ENCODE measurements around the gene CCDC78. TPM values are rescaled to one million over a fixed set of nuclear protein-coding genes. Genes with fewer than 3 reads are reported as not detected.
"Not testable (repeated sequence)": the region's sequence is repeated elsewhere in the genome, so short reads cannot be mapped to it uniquely, and the experiment has no call there.

CCDC78 gene
- total RNA-seq, 1 donor from 2014 or later, result 0.49 TPM

DNA sequence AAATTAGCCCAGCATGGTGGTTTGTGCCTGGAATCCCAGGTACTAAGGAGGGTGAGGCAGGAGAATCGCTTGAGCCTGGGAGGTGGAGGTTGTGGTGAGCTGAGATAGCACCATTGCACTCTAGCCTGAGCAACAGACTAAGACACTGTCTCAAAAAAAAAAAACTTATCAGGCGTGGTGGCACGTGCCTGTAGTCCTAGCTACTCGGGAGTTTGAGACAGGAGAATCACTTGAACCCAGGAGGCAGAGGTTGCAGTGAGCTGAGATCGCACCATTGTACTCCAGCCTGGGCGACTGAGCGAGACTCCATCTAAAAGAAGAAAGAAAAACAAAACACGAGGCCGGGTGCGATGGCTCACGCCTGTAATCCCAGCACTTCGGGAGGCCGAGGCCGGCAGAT is 16.7 kb upstream of the CCDC78 start:
- ATAC-seq; intact Hi-C loops (cut with DNase I): not testable (repeated sequence)
- DNase-seq (ENCODE audit: missing footprints), result peak; percentile 17

- intact Hi-C loops (cut with DNase I), result loop anchor here (2.0 kb wide), 1 partner anchor 27 kb away; the partner anchor contains the start of gene METRN
Observed at GRCh38 chr16:741986-742629, 15.9 kb upstream of the CCDC78 start.

DNA sequence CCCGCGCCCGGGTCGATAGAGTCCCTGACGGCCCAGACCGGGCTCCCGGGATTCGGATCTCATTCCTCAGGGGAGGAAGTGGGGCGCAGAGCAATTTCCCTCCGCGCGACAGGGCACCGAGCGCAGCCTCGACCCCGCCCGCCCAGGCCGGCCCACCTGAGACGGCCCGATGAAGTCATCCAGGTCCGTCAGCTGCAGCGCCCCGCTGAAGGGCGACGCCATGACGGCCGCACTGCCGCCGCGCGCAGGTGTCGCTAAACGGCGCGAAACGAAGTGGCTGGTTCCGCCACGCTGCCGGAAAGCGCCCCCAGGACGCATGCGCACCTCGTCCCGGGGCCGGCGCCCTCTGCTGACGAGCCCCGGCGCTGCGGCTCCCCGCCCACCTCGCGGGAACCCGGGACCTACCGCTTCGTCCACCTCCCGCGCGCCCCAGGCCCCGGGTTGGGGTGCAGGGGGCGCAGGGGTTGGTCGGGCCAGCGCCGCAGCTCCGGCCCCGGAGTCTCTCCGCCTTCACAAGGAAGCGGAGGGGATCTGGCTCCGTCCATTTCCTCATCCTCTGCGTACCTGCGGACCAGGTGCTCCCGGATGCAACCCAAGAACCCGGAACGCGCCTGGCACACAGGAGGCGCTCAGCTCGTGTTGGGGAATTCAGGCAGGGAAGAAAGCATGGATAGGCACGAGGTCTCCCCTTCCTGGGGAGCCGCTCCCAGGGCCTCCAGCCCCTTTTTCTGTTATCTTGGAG is 14.7 kb upstream of the CCDC78 start, which contains the start of gene CIAO3:
CIAO3 (minus strand) TSS at position 234 of the 742 bp plus-strand sequence; CDS start at position 222, 12 bp downstream.
- peak; percentile 95 for DNase-seq (ENCODE audit: missing footprints)
- intact Hi-C loops (cut with DNase I), result loop anchor here (2.0 kb wide), 1 partner anchor 26 kb away; the partner anchor contains the start of gene METRN

More at GRCh38 chr16:741986-742629, 15.9 kb upstream of the CCDC78 start:
- DNase-seq (ENCODE audit: missing footprints) (peak; percentile 54), ATAC-seq (no peak)

DNA sequence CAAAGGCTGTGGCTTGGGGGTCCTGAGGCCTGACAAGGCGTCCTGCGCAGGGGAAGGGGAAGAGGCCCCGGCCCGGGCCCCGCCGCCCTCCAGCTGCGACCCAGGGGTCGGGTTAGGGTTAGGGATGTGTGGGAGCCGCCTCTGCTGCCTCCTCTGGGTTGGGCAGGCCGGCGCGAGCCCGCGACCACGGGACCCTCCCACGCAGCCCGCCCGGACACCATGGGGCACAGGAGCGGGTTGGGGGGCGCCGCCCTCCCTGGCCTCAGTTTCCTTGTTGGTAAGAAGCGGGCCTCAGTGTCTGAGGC is 14.2 kb upstream of the CCDC78 start:
- DNase-seq (ENCODE audit: missing footprints) (no peak), ATAC-seq (peak; percentile 14)
- intact Hi-C loops (cut with DNase I), result loop anchor here (2.0 kb wide), 1 partner anchor 26 kb away; the partner anchor contains the start of gene METRN

More for the DNA sequence above, 14.7 kb upstream of the CCDC78 start, which contains the start of gene CIAO3:
- ATAC-seq, result peak; percentile 91

- ATAC-seq (no peak), DNase-seq (ENCODE audit: missing footprints) (peak; percentile 47)
- intact Hi-C loops (cut with DNase I), result loop anchor here (2.0 kb wide), 1 partner anchor 25 kb away; the partner anchor contains the start of gene METRN
Observed at GRCh38 chr16:739560-740458, 13.6 kb upstream of the CCDC78 start.

- intact Hi-C loops (cut with DNase I), result no loop called here
- ATAC-seq, result no peak
Observed at GRCh38 chr16:736936-737481, 10.8 kb upstream of the CCDC78 start.

DNA sequence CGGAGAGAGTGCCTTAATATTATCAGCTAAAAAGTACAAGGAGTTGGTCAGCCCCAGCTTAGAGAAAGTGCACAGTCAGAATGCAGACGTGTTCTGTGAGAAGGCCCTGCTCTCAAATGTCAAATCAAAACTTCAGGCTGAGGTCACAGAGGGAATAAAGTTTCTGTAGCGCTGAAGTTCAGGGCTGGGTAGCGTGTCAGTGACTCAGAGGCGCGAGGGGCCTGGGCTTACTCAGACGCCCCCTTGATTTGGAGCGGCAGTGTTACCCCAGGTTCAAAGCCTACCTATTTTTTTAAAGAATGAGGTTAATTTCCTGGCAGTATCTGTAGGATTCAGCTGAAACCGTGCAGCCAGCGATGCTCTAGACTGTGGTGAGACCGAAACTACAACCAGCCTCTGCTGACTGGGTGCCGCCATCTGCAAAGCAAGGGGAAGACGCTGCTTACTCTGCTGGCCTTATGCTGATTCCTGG is 9.8 kb upstream of the CCDC78 start:
- ATAC-seq, result no peak
- DNase-seq (ENCODE audit: missing footprints), result peak; percentile 17
- intact Hi-C loops (cut with DNase I), result no loop called here

More at GRCh38 chr16:736936-737481, 10.8 kb upstream of the CCDC78 start:
- peak; percentile 16 for DNase-seq (ENCODE audit: missing footprints)

- DNase-seq (ENCODE audit: missing footprints) (peak; percentile 42), ATAC-seq (no peak)
- intact Hi-C loops (cut with DNase I), result no loop called here
Observed at GRCh38 chr16:734981-735881, 9.0 kb upstream of the CCDC78 start.

- intact Hi-C loops (cut with DNase I), result no loop called here
- ATAC-seq (no peak), DNase-seq (ENCODE audit: missing footprints) (peak; percentile 56)
Observed at GRCh38 chr16:734208-734980, 8.2 kb upstream of the CCDC78 start.

- DNase-seq (ENCODE audit: missing footprints) (peak; percentile 65), ATAC-seq (no peak)
- intact Hi-C loops (cut with DNase I), result no loop called here
Observed at GRCh38 chr16:733382-734207, 7.4 kb upstream of the CCDC78 start.

DNA sequence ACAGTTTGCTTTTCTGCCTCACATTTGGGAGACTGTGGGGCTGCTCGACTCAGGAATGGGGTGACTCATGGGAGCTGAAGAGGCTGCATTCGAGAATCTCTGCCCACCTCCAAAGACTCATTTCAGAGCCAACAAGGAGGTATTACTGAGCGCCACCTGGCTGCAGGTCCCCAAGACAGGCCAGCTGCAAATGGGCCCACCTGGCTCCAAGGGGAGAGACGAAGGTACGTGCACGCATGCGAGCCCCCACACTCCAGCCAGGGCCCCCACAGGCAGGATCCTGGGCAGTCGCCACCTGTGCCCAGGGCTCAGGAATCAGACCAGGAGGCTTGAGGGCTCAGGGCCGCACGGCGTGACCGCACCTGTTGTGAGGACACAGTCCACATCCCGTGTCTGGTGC is 6.7 kb upstream of the CCDC78 start:
- peak; percentile 20 for DNase-seq (ENCODE audit: missing footprints)
- ATAC-seq, result no peak
- intact Hi-C loops (cut with DNase I), result no loop called here

- ATAC-seq, result no peak
- DNase-seq (ENCODE audit: missing footprints), result peak; percentile 45
- intact Hi-C loops (cut with DNase I), result no loop called here
Observed at GRCh38 chr16:732332-732731, 6.1 kb upstream of the CCDC78 start.

GRCh38 chr16:730666-731509 is 4.6 kb upstream of the CCDC78 start:
- intact Hi-C loops (cut with DNase I), result no loop called here
- DNase-seq (ENCODE audit: missing footprints) (no peak), ATAC-seq (no peak)

DNA sequence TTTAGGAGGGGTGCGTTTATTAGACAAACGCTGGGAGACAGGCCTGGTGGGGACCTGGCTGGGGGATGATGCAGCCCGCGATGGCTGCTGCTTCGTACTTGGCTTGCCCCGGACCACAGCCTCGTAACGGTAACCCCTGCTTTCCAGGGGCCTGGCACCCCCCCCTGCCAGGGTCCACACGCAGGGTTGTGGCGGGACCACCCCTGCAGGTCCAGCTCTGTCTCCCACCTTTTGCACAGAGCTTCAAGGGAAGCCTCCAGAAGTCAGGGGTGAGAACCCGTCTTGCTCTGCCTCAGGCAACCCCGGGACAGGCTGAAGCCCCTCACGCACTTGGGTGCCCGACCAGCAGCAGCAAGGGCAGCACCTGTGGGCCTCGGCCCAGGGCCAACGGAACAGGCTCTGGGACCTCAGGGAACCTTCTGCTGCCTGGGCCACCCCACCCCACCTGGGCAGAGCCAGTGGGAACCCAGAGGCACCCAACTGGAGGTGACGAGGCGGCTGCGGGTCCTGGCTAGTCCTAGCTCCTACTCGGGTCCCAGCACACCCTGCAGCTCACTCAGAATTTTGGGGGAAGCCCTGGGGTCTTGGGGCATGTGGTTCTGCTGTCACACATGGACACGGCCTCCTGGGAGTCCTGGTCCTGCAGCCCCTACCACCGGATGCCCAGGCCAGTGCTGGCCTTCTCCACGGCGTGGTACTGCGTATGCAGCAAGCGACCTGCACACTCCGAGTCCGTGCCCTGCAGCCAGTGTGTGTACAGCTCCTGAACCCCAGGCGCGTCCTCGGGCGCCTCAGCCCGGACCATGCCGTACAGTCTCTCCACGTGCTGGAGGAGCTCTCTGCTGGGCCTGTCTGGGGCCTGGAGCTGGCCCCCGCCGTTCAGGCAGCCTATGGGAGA is 3.8 kb upstream of the CCDC78 start:
- intact Hi-C loops (cut with DNase I), result no loop called here
- DNase-seq (ENCODE audit: missing footprints) (no peak), ATAC-seq (no peak)
